ENCODE results near the gene FAM210B. TPM values are rescaled to one million over a fixed set of nuclear protein-coding genes. Genes with fewer than 3 reads are reported as not detected.
"Not testable (repeated sequence)": the region's sequence is repeated elsewhere in the genome, so short reads cannot be mapped to it uniquely, and the experiment has no call there.

The FAM210B gene
- total RNA-seq, 1 donor from 2014 or later = 18.7 TPM

DNA sequence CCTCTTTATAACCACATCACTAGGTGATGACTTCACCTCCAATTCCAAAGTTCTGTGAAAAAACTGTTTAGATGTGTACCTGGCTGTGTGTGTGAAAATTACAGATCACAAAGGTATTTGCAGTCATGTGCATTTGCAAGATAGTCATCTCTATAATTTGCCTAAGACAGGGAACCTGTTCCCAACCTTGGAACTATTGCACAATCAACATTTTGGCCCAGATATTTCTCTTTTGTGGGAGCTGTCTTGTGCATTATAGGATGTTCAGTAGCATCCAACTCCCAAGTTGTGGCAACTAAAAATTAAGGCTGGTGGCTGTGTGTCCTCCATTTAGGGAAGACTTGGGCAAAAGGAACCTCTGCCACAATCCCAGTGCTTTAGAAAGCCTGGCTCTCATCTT, 34.0 kb upstream of the FAM210B start:
- H3K4me3 ChIP-seq (ENCODE audit: low read depth, low read length) = no peak overlapping the region
- TF ChIP-seq, protein P1, sequence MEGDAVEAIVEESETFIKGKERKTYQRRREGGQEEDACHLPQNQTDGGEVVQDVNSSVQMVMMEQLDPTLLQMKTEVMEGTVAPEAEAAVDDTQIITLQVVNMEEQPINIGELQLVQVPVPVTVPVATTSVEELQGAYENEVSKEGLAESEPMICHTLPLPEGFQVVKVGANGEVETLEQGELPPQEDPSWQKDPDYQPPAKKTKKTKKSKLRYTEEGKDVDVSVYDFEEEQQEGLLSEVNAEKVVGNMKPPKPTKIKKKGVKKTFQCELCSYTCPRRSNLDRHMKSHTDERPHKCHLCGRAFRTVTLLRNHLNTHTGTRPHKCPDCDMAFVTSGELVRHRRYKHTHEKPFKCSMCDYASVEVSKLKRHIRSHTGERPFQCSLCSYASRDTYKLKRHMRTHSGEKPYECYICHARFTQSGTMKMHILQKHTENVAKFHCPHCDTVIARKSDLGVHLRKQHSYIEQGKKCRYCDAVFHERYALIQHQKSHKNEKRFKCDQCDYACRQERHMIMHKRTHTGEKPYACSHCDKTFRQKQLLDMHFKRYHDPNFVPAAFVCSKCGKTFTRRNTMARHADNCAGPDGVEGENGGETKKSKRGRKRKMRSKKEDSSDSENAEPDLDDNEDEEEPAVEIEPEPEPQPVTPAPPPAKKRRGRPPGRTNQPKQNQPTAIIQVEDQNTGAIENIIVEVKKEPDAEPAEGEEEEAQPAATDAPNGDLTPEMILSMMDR (IDR thresholded peaks at IDR 0.05; ENCODE audit: insufficient read depth, low read length, severe bottlenecking) = no peak
- no peaks in the 10 kb centered on the region for H3K27me3 ChIP-seq (ENCODE audit: control insufficient read depth, insufficient read depth, low read length)
- peak; percentile 13 for DNase-seq (ENCODE audit: low read depth)
- H3K36me3 ChIP-seq (ENCODE audit: control insufficient read depth, insufficient read depth, low read length) = no peaks in the 10 kb centered on the region
- no peak for FAIRE-seq

DNA sequence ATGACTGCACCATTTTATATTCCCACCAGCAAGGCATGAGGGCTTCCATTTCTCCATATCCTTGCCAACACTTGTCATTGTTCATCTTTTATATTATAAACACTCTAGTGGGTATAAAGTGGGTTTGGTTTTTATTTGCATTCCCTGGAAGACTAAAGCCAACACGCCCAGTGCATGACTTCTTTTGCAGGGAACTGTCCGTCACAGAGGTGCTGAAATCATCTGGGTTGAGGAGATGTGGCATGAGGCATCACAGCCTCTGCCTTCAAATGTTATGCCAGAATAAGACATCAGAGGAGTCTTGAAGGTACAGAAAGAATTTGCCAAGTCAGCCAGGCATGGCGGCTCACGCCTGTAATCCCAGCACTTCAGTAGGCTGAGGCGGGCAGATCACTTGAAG, 29.9 kb upstream of the FAM210B start:
- Histone ChIP-seq H3K36me3 (ENCODE audit: control insufficient read depth, insufficient read depth, low read length) (no peaks in the 10 kb centered on the region), H3K27me3 (ENCODE audit: control insufficient read depth, insufficient read depth, low read length) (no peaks in the 10 kb centered on the region), H3K4me3 (ENCODE audit: low read depth, low read length) (no peak overlapping the region)
- TF ChIP-seq, protein P1 (IDR thresholded peaks at IDR 0.05; ENCODE audit: insufficient read depth, low read length, severe bottlenecking) = no peak
- FAIRE-seq (no peak), DNase-seq (ENCODE audit: low read depth) (peak; percentile 12)

DNA sequence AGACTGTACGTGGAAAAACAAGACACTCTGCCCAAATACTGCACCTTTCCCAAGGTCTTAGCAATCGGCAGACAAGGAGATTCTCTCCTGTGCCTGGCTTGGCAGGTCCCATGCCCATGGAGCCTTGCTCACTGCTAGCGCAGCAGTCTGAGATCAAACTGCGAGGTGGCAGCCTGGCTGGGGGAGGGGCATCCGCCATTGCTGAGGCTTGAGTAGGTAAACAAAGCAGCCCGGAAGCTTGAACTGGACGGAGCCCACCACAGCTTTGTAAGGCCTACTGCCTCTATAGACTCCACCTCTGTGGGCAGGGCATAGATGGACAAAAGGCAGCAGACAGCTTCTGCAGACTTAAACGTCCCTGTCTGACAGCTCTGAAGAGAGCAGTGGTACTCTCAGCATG, 22.1 kb upstream of the FAM210B start:
- not testable (repeated sequence) for H3K27me3 ChIP-seq (ENCODE audit: control insufficient read depth, insufficient read depth, low read length); H3K4me3 ChIP-seq (ENCODE audit: low read depth, low read length); H3K36me3 ChIP-seq (ENCODE audit: control insufficient read depth, insufficient read depth, low read length); FAIRE-seq; DNase-seq (ENCODE audit: low read depth)

DNA sequence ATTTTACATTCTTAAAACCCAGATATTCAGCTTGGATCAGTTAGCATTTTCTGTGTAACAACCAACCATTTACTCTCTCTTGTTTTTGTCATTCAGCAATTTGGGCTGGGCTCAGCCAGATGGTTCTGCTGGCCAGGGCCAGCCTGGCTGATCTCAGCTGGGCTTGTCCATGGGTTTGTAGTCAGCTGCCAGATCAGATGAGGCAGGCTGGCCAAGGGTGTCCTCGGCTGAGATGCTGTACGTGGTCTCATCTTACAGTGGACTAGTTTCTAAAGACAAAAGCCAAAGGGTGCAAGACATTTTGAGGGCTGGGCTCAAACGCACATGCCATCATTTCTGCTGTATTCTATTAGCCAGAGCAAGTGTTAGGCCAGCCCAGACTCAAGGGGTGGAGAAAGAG, 16.0 kb upstream of the FAM210B start:
- no peak for DNase-seq (ENCODE audit: low read depth)
- TF ChIP-seq, protein P1 (IDR thresholded peaks at IDR 0.05; ENCODE audit: insufficient read depth, low read length, severe bottlenecking) = no peak
- H3K36me3 ChIP-seq (ENCODE audit: control insufficient read depth, insufficient read depth, low read length) = no peaks in the 10 kb centered on the region
- no peak overlapping the region for H3K4me3 ChIP-seq (ENCODE audit: low read depth, low read length)
- no peak for FAIRE-seq
- no peaks in the 10 kb centered on the region for H3K27me3 ChIP-seq (ENCODE audit: control insufficient read depth, insufficient read depth, low read length)

DNA sequence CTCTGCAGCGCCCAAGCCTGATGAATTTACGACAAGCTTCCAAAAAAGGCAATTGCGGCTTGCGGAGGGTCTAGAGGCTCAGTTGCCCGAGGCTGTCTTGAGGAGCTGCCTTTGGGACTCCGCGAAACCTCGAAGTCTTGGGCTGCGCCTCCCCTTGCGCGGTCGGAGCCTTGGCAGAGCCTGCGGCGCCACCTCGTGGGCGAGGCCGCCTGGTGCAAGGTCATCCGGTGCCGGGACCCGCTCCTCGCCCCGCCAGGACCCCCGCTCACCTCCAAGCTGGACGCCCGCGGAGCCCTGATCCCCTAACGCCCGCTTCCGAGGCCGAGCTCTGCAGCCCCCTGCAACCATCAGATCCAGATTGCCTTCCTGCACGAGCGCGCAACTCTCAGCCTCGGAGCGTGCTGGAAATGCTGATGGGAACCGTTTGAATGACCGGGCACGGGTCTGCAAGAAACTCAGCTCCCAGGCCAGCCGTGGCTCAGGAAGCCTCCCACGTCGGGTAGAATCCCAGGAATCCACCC, 14.9 kb upstream of the FAM210B start:
- TF ChIP-seq, protein P1 (IDR thresholded peaks at IDR 0.05; ENCODE audit: insufficient read depth, low read length, severe bottlenecking) = peak; percentile 87
- no peaks in the 10 kb centered on the region for H3K36me3 ChIP-seq (ENCODE audit: control insufficient read depth, insufficient read depth, low read length)
- DNase-seq (ENCODE audit: low read depth) (no peak), FAIRE-seq (no peak)
- no peaks in the 10 kb centered on the region for H3K27me3 ChIP-seq (ENCODE audit: control insufficient read depth, insufficient read depth, low read length)
- H3K4me3 ChIP-seq (ENCODE audit: low read depth, low read length) = no peak overlapping the region

DNA sequence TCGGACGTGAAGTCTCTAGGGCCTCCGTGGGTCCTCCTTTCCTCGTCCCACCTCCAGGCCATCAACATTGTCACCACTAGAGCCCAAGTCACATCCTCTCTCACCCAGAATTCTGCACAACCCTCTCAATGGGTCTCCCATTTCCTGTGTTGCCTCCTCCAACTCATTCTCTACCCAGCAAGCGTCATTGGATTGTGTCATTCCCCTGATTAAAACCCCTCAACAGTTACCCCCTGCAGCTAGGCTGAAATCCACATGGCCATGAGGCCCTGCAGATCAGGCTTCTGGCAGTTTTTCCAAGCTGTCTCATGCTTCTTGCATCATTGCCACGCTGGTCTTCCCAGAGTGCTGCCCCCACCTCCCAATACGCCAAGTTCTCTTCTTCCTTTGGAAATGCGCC, 12.9 kb upstream of the FAM210B start:
- Histone ChIP-seq H3K36me3 (ENCODE audit: control insufficient read depth, insufficient read depth, low read length) (no peaks in the 10 kb centered on the region), H3K4me3 (ENCODE audit: low read depth, low read length) (no peak overlapping the region), H3K27me3 (ENCODE audit: control insufficient read depth, insufficient read depth, low read length) (no peaks in the 10 kb centered on the region)
- TF ChIP-seq, protein P1 (IDR thresholded peaks at IDR 0.05; ENCODE audit: insufficient read depth, low read length, severe bottlenecking) = no peak
- FAIRE-seq (no peak), DNase-seq (ENCODE audit: low read depth) (no peak)

Data from bronchial epithelial cell (primary cell).